GM12878 (cell line): ENCODE measurements around the gene SEC14L1. TPM values are rescaled to one million over a fixed set of nuclear protein-coding genes. Genes with fewer than 3 reads are reported as not detected.

Experiments used
- ATAC-seq: fragments of 200-7000 bp; cut with Tn5 transposase; 3 replicates; pipeline ENCODE4 v1.9.1; 2020; ENCODE audit warnings: mild to moderate bottlenecking, moderate library complexity
- BruUV-seq: library from RNA; stranded (reverse); fragments of 400-500 nt; replicated peaks from 2 replicates; lab custom pipeline; 2021; lab: Mats Ljungman, UMichigan
- CTCF ChIA-PET: fragments of 300-600 bp; sonication (Branson Sonifier 250); formaldehyde crosslinking; extraction: SDS; loops from one replicate; lab custom pipeline; 2021; ENCODE audit warnings: inconsistent platforms; lab: Yijun Ruan, JAX
- POLR2A ChIA-PET: fragments of 350-600 bp; formaldehyde crosslinking; extraction: SDS; loops from one replicate; lab custom pipeline; 2021; ENCODE audit warnings: inconsistent platforms; lab: Charles Lee
- RAD21 ChIA-PET: fragments of 300-600 bp; sonication (Branson Sonifier 250); formaldehyde crosslinking; loops from one replicate; lab custom pipeline; 2023; ENCODE audit warnings: antibody characterized with exemption; ENCODE audit not compliant: unreplicated experiment; lab: Charles Lee
- SMC1A ChIA-PET: fragments of 300-600 bp; sonication (Branson Sonifier 250); formaldehyde crosslinking; loops from one replicate; lab custom pipeline; 2023; ENCODE audit not compliant: unreplicated experiment, uncharacterized antibody; lab: Charles Lee
- DNase-seq: peaks from one replicate; pipeline ENCODE4 v3.0.0-alpha.2; 2011; ENCODE audit warnings: low read depth, low spot score
- FAIRE-seq: peaks from 3 replicates; lab custom pipeline; 2011; peaks lifted over from hg19 to GRCh38; lab: Jason Lieb, UNC
- H2AFZ ChIP-seq: 2 replicates; pipeline ENCODE4 v1.6.0; 2011; ENCODE audit warnings: low read depth, low read length, control low read depth; ENCODE audit not compliant: control insufficient read depth
- H3K27ac ChIP-seq: 2 replicates; pipeline ENCODE4 v1.5.1; 2011; ENCODE audit warnings: control low read depth; ENCODE audit not compliant: control insufficient read depth, insufficient read depth
- H3K27me3 ChIP-seq, 2 experiments: replicated peaks in 1 of 2; 2 replicates each; pipeline versions ENCODE4 v1.6.0 to v1.6.1; 2011; ENCODE audit warnings: low read length in 1 of 2; ENCODE audit not compliant: control insufficient read depth in 2 of 2, insufficient read depth in 2 of 2
- H3K36me3 ChIP-seq, 2 experiments: 2 replicates each; pipeline ENCODE4 v1.5.1; 2011; ENCODE audit warnings: low read length in 1 of 2; ENCODE audit not compliant: control insufficient read depth in 2 of 2, insufficient read depth in 2 of 2
- H3K4me1 ChIP-seq: 2 replicates; pipeline ENCODE4 v1.6.1; 2011; ENCODE audit warnings: mild to moderate bottlenecking, low read length, moderate library complexity, mixed read lengths; ENCODE audit not compliant: control insufficient read depth, insufficient read depth
- H3K4me2 ChIP-seq: 2 replicates; pipeline ENCODE4 v1.6.0; 2011; ENCODE audit warnings: control low read depth; ENCODE audit not compliant: control insufficient read depth, insufficient read depth
- H3K4me3 ChIP-seq: fragments of 200-600 bp; sonication (generic); 2 replicates; pipeline ENCODE4 v1.5.1; 2016
- H3K79me2 ChIP-seq: 2 replicates; pipeline ENCODE4 v1.6.0; 2011; ENCODE audit warnings: low read length; ENCODE audit not compliant: control insufficient read depth, insufficient read depth
- H3K9ac ChIP-seq: 2 replicates; pipeline ENCODE4 v1.8.0; 2011; ENCODE audit warnings: low read length, control low read depth, mixed read lengths; ENCODE audit not compliant: control insufficient read depth, insufficient read depth
- H3K9me3 ChIP-seq: replicated peaks from 3 replicates; pipeline ENCODE4 v1.5.1; 2011; ENCODE audit warnings: mild to moderate bottlenecking, low read length; ENCODE audit not compliant: control insufficient read depth, insufficient read depth
- H4K20me1 ChIP-seq: 2 replicates; pipeline ENCODE4 v1.6.0; 2011; ENCODE audit not compliant: control insufficient read depth, insufficient read depth
- ASH2L ChIP-seq: fragments of 300-600, 200-600 bp; sonication (generic); IDR thresholded peaks from 2 replicates; pipeline ENCODE4 v1.6.1; 2017; ENCODE audit warnings: low read depth, mild to moderate bottlenecking, borderline replicate concordance
- ATF7 ChIP-seq: fragments of 450-650 bp; IDR thresholded peaks from 2 replicates; pipeline ENCODE4 v1.6.1; 2016; ENCODE audit warnings: low read depth, mild to moderate bottlenecking
- EGR1 ChIP-seq, 2 experiments: IDR thresholded peaks; 1 replicate in 1 of 2; 2 replicates in 1 of 2; pipeline ENCODE4 v1.6.1; 2011 to 2012; ENCODE audit warnings: low read depth in 2 of 2, low read length in 2 of 2, borderline replicate concordance in 1 of 2, mild to moderate bottlenecking in 1 of 2, moderate library complexity in 1 of 2
- ETV6 ChIP-seq, 2 experiments: fragments of 450-650 bp in 1 of 2; IDR thresholded peaks in 1 of 2; conservative IDR thresholded peaks in 1 of 2; 2 replicates each; pipeline ENCODE4 v1.6.1; 2014; ENCODE audit warnings: antibody characterized with exemption in 1 of 2, borderline replicate concordance in 1 of 2, low read depth in 1 of 2, mild to moderate bottlenecking in 1 of 2, moderate library complexity in 1 of 2
- GATAD2B ChIP-seq: fragments of 450-650 bp; conservative IDR thresholded peaks from 2 replicates; pipeline ENCODE4 v1.6.1; 2017; ENCODE audit warnings: low read depth, mild to moderate bottlenecking, moderate library complexity
- LARP7 ChIP-seq: fragments of 450-650 bp; IDR thresholded peaks from 2 replicates; pipeline ENCODE4 v1.6.1; 2017; ENCODE audit warnings: mild to moderate bottlenecking
- MEF2B ChIP-seq: fragments of 450-650 bp; IDR thresholded peaks from 2 replicates; pipeline ENCODE4 v1.6.1; 2018; ENCODE audit warnings: mild to moderate bottlenecking, moderate library complexity; ENCODE audit not compliant: partially characterized antibody, poor library complexity, severe bottlenecking
- MTA2 ChIP-seq: fragments of 450-650 bp; IDR thresholded peaks from 2 replicates; pipeline ENCODE4 v1.6.1; 2016; ENCODE audit warnings: low read depth, mild to moderate bottlenecking, moderate library complexity
- NFXL1 ChIP-seq: fragments of 450-650 bp; IDR thresholded peaks from 2 replicates; pipeline ENCODE4 v1.6.1; 2017; ENCODE audit warnings: antibody characterized with exemption, mild to moderate bottlenecking, borderline replicate concordance
- RELA ChIP-seq: fragments of 450-650 bp; IDR thresholded peaks from 2 replicates; pipeline ENCODE4 v1.8.0; 2014; ENCODE audit warnings: borderline replicate concordance; ENCODE audit not compliant: partially characterized antibody
- RELB ChIP-seq: fragments of 450-650 bp; IDR thresholded peaks from 2 replicates; pipeline ENCODE4 v1.6.1; 2017; ENCODE audit warnings: low read depth, mild to moderate bottlenecking, moderate library complexity
- SMAD1 ChIP-seq: fragments of 450-650 bp; IDR thresholded peaks from 2 replicates; pipeline ENCODE4 v1.6.1; 2018; ENCODE audit warnings: mild to moderate bottlenecking, low read depth; ENCODE audit not compliant: partially characterized antibody
- STAT3 ChIP-seq: IDR thresholded peaks from 2 replicates; pipeline ENCODE4 v1.6.1; 2011; ENCODE audit warnings: low read depth, low read length, improper control_type of control experiment
- TCF12 ChIP-seq: IDR thresholded peaks from 2 replicates; pipeline ENCODE4 v1.6.1; 2011; ENCODE audit warnings: low read depth, mild to moderate bottlenecking, low read length
- TCF7 ChIP-seq: IDR thresholded peaks from 2 replicates; pipeline ENCODE4 v1.6.1; 2014; ENCODE audit warnings: antibody characterized with exemption, borderline replicate concordance
- YY1 ChIP-seq: IDR thresholded peaks from 2 replicates; pipeline ENCODE4 v1.6.1; 2011; ENCODE audit warnings: low read depth, mild to moderate bottlenecking, low read length
- ZBTB4 ChIP-seq: fragments of 450-650 bp; formaldehyde crosslinking; IDR thresholded peaks from 2 replicates; pipeline ENCODE4 v1.4.0; 2022; ENCODE audit warnings: mild to moderate bottlenecking, moderate library complexity
- WGBS: methylation state at CpG from one replicate; pipeline ENCODE4 v1.1.6; 2016; ENCODE audit warnings: low lambda C conversion rate; ENCODE audit not compliant: insufficient replicate concordance, insufficient coverage; ENCODE audit errors: missing lambda C conversion rate; 5-methylcytosine and 5-hydroxymethylcytosine counted together
- in situ Hi-C: fragments of 300-500 bp; cut with MboI; formaldehyde crosslinking; loops from 9 replicates; pipeline ENCODE4 v1.14.3; 2018; ENCODE audit warnings: mixed read lengths
- intact Hi-C: fragments of 100-400 bp; cut with micrococcal nuclease; formaldehyde crosslinking; loops from one replicate; pipeline ENCODE4 v1.14.2; 2022; ENCODE audit not compliant: unreplicated experiment
- polyA plus RNA-seq, 11 experiments: library from polyadenylated mRNA; depleted of rRNA in 4 of 11; unstranded in 6 of 11; stranded (reverse) in 5 of 11; fragments of >200 nt; fragmentation: Nextera tagmentation in 4 of 11; fragmentation: Illumina TruSeq in 1 of 11; extraction: Ambion mirVana in 4 of 11; extraction: Trizol in 1 of 11; gene quantifications; 1 replicate in 1 of 11; 2 replicates in 10 of 11; pipeline versions ENCODE4 v1.2.1 to v1.2.3, GENCODE V29; 2011 to 2016; ENCODE audit warnings: inconsistent platforms in 2 of 11, missing spikeins in 2 of 11, low read depth in 1 of 11
- total RNA-seq, 4 experiments: library from RNA; depleted of rRNA in 3 of 4; stranded (reverse); fragments of >200 nt in 3 of 4; fragmentation: Illumina TruSeq in 1 of 4; extraction: Trizol in 1 of 4; gene quantifications; 2 replicates each; pipeline versions ENCODE4 v1.2.1 to v1.2.3, GENCODE V29; 2013 to 2021

Gene SEC14L1
- total and polyA plus RNA-seq, 10 of the 15 experiments (the other 5 are each of a cell fraction or from before 2014, with no cell fraction given) = 6.3 to 66.1 (median 33.5) TPM

GRCh38 chr17:77189148-77189547, 48.4 kb downstream of the SEC14L1 start:
- ATAC-seq (peak; percentile 93), FAIRE-seq (peak; percentile 13), DNase-seq (peak; percentile 64)
- Histone ChIP-seq H3K4me1 (peaks cover 53% of the 10 kb centered on the region), H3K27me3 (no peaks in the 10 kb centered on the region), H3K4me3 (no peak overlapping the region), H3K27ac (peak overlapping the region; percentile 67), H4K20me1 (no peaks in the 10 kb centered on the region), H3K79me2 (peaks cover 62% of the 10 kb centered on the region), H3K9ac (peak overlapping the region; percentile 11), H2AFZ (no peak overlapping the region), H3K9me3 (no peaks in the 10 kb centered on the region), H3K36me3 (peaks cover 16 to 18% of the 10 kb centered on the region in 2 experiments), H3K4me2 (peak overlapping the region; percentile 60)
- BruUV-seq = no TSS peak
- ChIA-PET POLR2A (interaction anchor here (0.6 to 2.1 kb wide), 5 partner anchors 12 to 49 kb away, joined by 3 to 10 read pairs (median 10); partner anchors contain the start of gene SEC14L1), RAD21 (interaction anchor here (1.1 to 2.6 kb wide), 10 partner anchors 19 to 134 kb away, joined by 3 to 11 read pairs (median 6); partner anchors contain the start of gene SEC14L1), CTCF (interaction anchor here (0.6 to 1.4 kb wide), 6 partner anchors 19 to 398 kb away, joined by 3 to 4 read pairs (median 3); no protein-coding TSS in a partner anchor), SMC1A (interaction anchor here (0.7 to 2.0 kb wide), 8 partner anchors 17 to 81 kb away, joined by 3 to 20 read pairs (median 4); no protein-coding TSS in a partner anchor)
- intact Hi-C loops (loop anchor here (2.0 to 5.0 kb wide), 2 partner anchors 42 to 92 kb away; no protein-coding TSS in a partner anchor), in situ Hi-C loops (no loop called here)
- WGBS = 0% methylated on average over 2 of the region's 2 CpGs
- TF ChIP-seq ASH2L (no peak), RELB (peak; percentile 76), TCF7 (peak; percentile 22; the same call in 1 of the 2 replicates), ETV6 (conservative IDR thresholded peaks at IDR 0.05 in 1 of 2, IDR thresholded peaks at IDR 0.05 in 1 of 2; ENCODE audit: borderline replicate concordance in 1 of 2, low read depth in 1 of 2) (peak in 1 of 2 experiments; percentile 76; a peak in 1 of 4 replicates), STAT3 (no peak), LARP7 (no peak), ZBTB4 (CRISPR knock-in tag) (peak; percentile 79), RELA (peak; percentile 86), EGR1 (IDR thresholded peaks at IDR 0.05; ENCODE audit: borderline replicate concordance in 1 of 2, low read depth in 2 of 2, low read length in 2 of 2) (no peak), MTA2 (peak; percentile 46; the same call in 1 of the 2 replicates), ATF7 (peak; percentile 37; the same call in 1 of the 2 replicates), TCF12 (peak; percentile 71), NFXL1 (no peak), SMAD1 (peak; percentile 22), GATAD2B (0 out of 2 replicates have a peak, but pooled peaks have one; percentile 25), YY1 (peak; percentile 77), MEF2B (peak; percentile 61)
